SJSA1 (cell line): ENCODE data around the gene CLEC2A. TPM values are rescaled to one million over a fixed set of nuclear protein-coding genes. Genes with fewer than 3 reads are reported as not detected.

Source experiments
- DNase-seq, 2 experiments: peaks; one replicate each; pipeline ENCODE4 v3.0.0-alpha.2; 2015 to 2020; ENCODE audit warnings: low spot score in 2 of 2, low read depth in 1 of 2
- H3K27ac ChIP-seq: fragments of 250-450 bp; sonication (Bioruptor Pico); 2 replicates; pipeline ENCODE4 v1.5.1; 2020; ENCODE audit warnings: mild to moderate bottlenecking, moderate library complexity
- H3K27me3 ChIP-seq: fragments of 250-450 bp; sonication (Bioruptor Pico); replicated peaks from 2 replicates; pipeline ENCODE4 v1.5.1; 2020; ENCODE audit warnings: mild to moderate bottlenecking, moderate library complexity
- H3K36me3 ChIP-seq: fragments of 250-450 bp; sonication (Bioruptor Pico); 2 replicates; pipeline ENCODE4 v1.5.1; 2020; ENCODE audit warnings: mild to moderate bottlenecking
- H3K4me1 ChIP-seq: fragments of 250-450 bp; sonication (Bioruptor Pico); replicated peaks from 2 replicates; pipeline ENCODE4 v1.6.1; 2021; ENCODE audit warnings: mild to moderate bottlenecking
- H3K4me3 ChIP-seq: fragments of 250-450 bp; sonication (Bioruptor Pico); 2 replicates; pipeline ENCODE4 v1.5.1; 2020; ENCODE audit warnings: mild to moderate bottlenecking
- H3K9me3 ChIP-seq: fragments of 250-450 bp; sonication (Bioruptor Pico); replicated peaks from 2 replicates; pipeline ENCODE4 v1.5.1; 2020; ENCODE audit warnings: mild to moderate bottlenecking
- total RNA-seq: library from RNA; depleted of rRNA; stranded (reverse); fragments of >200 nt; shearing (Covaris generic); gene quantifications from 2 replicates; pipeline ENCODE4 v1.2.3, GENCODE V29; 2014

Gene CLEC2A
- total RNA-seq, 1 experiment from 2014 or later, result not detected

GRCh38 chr12:9951026-9951675, 19.0 kb upstream of the CLEC2A start:
- Histone ChIP-seq H3K4me1 (no peaks in the 10 kb centered on the region), H3K27ac (no peak overlapping the region), H3K4me3 (no peak overlapping the region), H3K36me3 (no peaks in the 10 kb centered on the region), H3K27me3 (peaks cover 6% of the 10 kb centered on the region), H3K9me3 (no peaks in the 10 kb centered on the region)
- DNase-seq, result no peak

DNA sequence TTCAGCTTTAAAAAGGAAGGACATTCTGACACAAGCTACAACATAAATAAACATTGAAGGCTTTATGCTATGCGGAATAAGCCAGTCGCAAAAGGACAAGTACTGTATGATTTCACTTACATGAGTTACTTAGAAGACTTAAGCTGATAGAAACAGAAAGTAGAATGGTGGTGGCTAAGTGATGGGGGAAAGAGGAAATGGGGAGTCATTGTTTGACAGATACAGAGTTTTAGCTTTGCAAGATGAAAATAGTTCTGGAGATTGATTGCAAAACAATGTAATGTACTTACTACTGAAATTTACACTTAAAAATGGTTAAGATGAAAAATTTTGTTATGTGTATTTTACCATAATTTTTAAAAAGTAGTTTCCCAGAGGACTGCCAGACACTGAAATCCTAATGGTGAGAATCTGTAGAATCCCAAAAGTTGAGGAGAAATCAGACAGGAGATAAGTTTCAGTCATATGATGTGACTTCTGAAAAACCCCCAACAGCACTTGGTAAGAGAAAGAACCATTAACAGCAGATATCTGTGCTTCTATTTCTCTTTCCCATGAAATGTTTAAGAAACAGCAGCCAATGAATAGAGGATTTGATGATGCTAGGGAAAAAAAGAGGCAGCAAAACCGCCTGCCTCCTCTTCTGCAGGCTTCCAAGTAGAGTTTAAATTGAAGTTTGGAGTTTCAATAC, 16.6 kb upstream of the CLEC2A start:
- Histone ChIP-seq H3K27ac (no peak overlapping the region), H3K36me3 (no peaks in the 10 kb centered on the region), H3K27me3 (peaks cover 6% of the 10 kb centered on the region), H3K9me3 (no peaks in the 10 kb centered on the region), H3K4me3 (no peak overlapping the region), H3K4me1 (no peaks in the 10 kb centered on the region)
- DNase-seq, result no peak

DNA sequence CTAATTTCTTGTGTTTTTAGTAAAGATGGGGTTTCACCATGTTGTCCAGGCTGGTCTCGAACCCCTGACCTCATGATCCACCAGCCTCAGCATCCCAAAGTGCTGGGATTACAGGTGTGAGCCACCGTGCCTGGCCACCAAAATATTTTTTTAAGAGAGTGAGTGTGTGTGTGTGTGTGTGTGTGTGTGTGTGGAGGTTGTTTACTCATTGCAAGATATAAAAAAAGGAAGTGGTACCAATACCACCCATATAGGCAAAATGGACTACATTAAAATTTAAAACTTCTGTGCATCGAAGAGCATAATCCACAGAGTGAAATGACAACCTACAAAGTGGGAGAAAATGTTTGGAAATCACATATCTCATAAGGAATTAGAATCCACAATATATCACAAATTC, 15.5 kb upstream of the CLEC2A start:
- no peak overlapping the region for H3K4me3 ChIP-seq
- H3K9me3 ChIP-seq, result no peaks in the 10 kb centered on the region
- H3K27me3 ChIP-seq, result peaks cover 10% of the 10 kb centered on the region
- no peaks in the 10 kb centered on the region for H3K36me3 ChIP-seq
- no peaks in the 10 kb centered on the region for H3K4me1 ChIP-seq
- DNase-seq, result no peak
- H3K27ac ChIP-seq, result no peak overlapping the region

DNA sequence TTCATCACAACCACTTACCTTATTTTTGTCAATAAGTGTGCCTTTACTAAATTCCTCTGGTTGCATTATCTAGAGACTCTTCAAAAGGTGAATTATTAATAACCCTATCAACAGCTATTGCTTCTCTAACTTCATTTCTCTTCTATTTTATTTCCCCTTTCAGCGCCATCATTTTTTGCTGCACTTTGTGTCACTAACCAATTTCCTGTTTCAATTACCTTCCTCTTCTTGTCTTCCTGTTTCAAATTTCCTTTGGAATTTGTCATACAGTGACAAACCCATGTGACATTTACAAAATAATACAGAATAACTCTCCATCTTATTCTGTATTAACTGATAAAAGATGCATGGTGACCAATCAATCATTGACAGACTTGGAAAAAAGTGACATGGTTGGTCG, 12.2 kb upstream of the CLEC2A start:
- no peaks in the 10 kb centered on the region for H3K4me1 ChIP-seq
- DNase-seq, result no peak
- no peak overlapping the region for H3K4me3 ChIP-seq
- H3K36me3 ChIP-seq, result no peaks in the 10 kb centered on the region
- peaks cover 20% of the 10 kb centered on the region for H3K27me3 ChIP-seq
- no peak overlapping the region for H3K27ac ChIP-seq
- no peaks in the 10 kb centered on the region for H3K9me3 ChIP-seq

DNA sequence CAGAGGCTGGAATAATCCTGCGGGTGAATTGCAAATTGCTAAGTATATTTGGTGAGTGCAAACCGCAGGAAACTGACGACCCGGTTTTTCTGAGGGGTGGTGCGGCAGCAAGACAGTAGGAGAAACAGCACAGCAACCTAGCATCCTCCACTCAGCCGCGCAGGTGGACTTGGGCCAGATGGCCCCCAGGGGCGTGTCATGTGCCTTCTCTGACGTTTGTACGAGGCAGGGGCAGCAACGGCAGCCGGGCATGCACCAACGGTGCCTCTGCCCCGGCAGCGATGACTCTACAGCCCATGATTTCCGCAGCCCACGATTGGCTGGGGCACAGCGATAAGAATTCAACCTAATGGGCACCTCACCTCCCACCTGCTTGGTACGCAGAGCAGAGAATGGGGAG, 11.1 kb upstream of the CLEC2A start:
- Histone ChIP-seq H3K27ac (no peak overlapping the region), H3K4me1 (no peaks in the 10 kb centered on the region), H3K27me3 (peaks cover 20% of the 10 kb centered on the region), H3K36me3 (no peaks in the 10 kb centered on the region), H3K4me3 (no peak overlapping the region), H3K9me3 (no peaks in the 10 kb centered on the region)
- no peak for DNase-seq

DNA sequence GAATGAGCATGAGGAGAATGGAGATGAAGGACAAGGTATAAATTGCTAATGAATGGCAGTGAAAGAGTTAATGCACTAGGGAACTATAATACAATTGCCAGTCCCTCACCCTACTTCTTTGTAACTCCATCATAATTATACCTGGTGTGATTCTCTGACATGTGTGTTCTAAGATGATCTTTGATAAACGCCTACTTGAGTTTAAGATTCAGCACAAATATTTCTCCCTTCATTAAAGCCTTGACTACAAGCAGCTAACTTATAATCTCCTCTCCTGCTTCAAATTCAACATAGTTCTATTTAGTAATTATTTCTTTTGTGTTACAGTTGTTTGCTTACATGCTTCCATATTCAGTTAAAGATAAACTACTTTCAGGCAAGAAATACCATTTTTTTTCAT, 9.7 kb upstream of the CLEC2A start:
- Histone ChIP-seq H3K36me3 (no peaks in the 10 kb centered on the region), H3K4me1 (no peaks in the 10 kb centered on the region), H3K27ac (no peak overlapping the region), H3K4me3 (no peak overlapping the region), H3K9me3 (no peaks in the 10 kb centered on the region), H3K27me3 (peaks cover 20% of the 10 kb centered on the region)
- DNase-seq, result no peak

GRCh38 chr12:9940375-9940774, 8.2 kb upstream of the CLEC2A start:
- Histone ChIP-seq H3K4me3 (no peak overlapping the region), H3K9me3 (no peaks in the 10 kb centered on the region), H3K4me1 (peaks cover 5% of the 10 kb centered on the region; the same call in 1 of the 2 replicates), H3K36me3 (no peaks in the 10 kb centered on the region), H3K27ac (no peak overlapping the region), H3K27me3 (peaks cover 20% of the 10 kb centered on the region)
- no peak for DNase-seq

DNA sequence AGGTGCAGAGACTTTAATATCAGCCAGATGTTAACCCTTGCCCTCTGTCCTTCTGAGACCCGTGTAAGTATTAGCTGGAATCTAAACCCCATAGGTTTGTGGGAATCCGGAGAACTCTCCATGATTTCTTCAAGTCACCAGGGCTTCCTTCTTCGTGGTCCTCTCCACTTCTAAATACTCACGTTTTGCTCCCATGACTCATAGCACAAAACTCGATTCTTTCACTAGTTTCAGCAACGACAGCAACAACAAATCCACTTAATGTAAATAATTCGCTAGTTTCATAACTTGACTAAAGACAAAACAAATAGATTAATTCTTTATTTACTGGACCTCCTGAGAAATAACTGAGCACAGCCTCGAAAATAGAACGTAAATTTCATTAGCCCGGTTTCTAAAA, 4.4 kb upstream of the CLEC2A start:
- H3K4me1 ChIP-seq, result peaks cover 5% of the 10 kb centered on the region; the same call in 1 of the 2 replicates
- no peaks in the 10 kb centered on the region for H3K36me3 ChIP-seq
- no peak overlapping the region for H3K4me3 ChIP-seq
- peaks cover 13% of the 10 kb centered on the region; the same call in 1 of the 2 replicates for H3K27me3 ChIP-seq
- DNase-seq, result no peak
- no peaks in the 10 kb centered on the region for H3K9me3 ChIP-seq
- no peak overlapping the region for H3K27ac ChIP-seq

DNA sequence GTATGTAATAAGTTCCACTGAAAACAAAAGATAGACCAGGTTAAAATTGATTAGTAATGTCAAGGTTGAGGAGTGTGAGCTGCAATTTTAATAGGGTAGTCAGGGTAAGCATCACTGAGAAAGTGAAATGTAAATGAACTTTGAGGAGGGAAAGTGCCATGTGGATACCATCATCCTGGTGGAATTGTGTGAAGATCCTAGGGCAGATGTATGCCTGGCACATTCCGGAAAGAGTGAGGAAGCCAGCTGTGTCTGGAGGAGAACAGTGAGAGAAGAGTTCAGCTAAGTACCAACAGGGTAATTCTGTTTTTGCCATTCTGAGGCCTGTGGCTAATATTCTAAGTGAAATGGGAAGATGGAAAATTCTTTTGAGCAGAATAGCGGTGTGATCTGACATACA, 2.9 kb upstream of the CLEC2A start:
- H3K9me3 ChIP-seq, result no peaks in the 10 kb centered on the region
- peaks cover 5% of the 10 kb centered on the region; the same call in 1 of the 2 replicates for H3K4me1 ChIP-seq
- DNase-seq, result no peak
- H3K36me3 ChIP-seq, result no peaks in the 10 kb centered on the region
- no peak overlapping the region for H3K27ac ChIP-seq
- 0 out of 2 replicates have a peak, but pooled peaks cover 2% of the 10 kb centered on the region for H3K27me3 ChIP-seq
- H3K4me3 ChIP-seq, result no peak overlapping the region

DNA sequence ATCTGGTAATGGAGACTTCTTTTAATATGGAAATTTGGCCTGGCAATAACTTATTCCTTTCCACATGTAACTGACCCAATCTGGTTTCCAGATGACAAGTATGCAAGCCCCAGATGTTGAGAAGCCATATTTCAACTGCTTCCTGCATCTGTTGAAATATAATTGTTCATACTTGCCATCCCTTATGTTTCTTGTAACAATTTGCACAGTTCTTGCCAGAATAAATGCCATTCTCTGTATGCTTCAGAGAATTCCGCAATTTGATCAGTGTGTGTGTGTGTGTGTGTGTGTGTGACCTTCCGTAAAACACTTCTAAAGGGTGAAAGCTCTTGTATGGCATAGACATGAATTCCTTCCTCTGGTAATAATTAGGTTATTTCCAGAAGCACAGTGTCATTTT, 1.8 kb upstream of the CLEC2A start:
- Histone ChIP-seq H3K9me3 (no peaks in the 10 kb centered on the region), H3K27me3 (0 out of 2 replicates have a peak, but pooled peaks cover 2% of the 10 kb centered on the region), H3K4me1 (peaks cover 5% of the 10 kb centered on the region; the same call in 1 of the 2 replicates), H3K27ac (no peak overlapping the region), H3K4me3 (no peak overlapping the region), H3K36me3 (no peaks in the 10 kb centered on the region)
- DNase-seq, result no peak

DNA sequence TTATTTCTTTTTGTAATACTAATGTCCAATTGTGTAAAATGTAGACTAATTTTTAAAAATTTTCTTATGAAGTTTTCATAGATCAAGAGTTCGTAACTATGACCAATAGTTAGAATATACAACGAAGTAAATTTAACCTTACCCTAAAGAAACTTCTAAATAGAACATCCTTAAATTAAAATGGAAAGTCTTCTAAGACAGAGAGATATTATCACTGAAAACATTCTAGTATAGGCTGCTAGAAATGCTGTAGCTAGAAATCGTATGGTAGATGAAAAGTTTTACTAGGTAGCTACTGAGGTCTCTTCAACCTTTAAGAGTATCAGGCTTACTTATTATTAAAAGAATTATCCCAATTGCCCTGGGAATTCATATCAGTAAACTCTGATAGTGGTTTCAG, 925 bp downstream of the CLEC2A start:
- Histone ChIP-seq H3K36me3 (no peaks in the 10 kb centered on the region), H3K4me1 (no peaks in the 10 kb centered on the region), H3K9me3 (no peaks in the 10 kb centered on the region), H3K27me3 (peaks cover 2% of the 10 kb centered on the region; the same call in 1 of the 2 replicates), H3K27ac (no peak overlapping the region), H3K4me3 (no peak overlapping the region)
- DNase-seq, result no peak

DNA sequence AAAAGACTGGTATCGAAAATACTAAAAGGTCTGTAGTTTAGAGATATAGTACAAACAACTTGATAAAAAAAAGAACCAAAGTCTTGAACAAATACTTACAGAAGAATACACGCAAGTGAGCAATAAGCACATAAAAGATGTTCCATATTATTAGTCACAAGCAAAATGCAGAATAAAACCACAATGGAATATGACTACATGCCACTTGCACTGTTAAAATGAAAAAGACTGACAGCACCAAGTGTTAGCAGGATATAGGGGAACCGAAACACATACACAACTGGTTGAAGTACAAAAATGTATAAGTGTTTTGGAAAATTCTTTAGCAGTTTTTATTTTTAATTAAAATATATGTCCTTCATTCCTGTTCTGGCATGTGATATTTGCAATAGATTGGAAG, 3.6 kb downstream of the CLEC2A start:
- H3K4me1 ChIP-seq, result no peaks in the 10 kb centered on the region
- no peaks in the 10 kb centered on the region for H3K36me3 ChIP-seq
- H3K9me3 ChIP-seq, result no peaks in the 10 kb centered on the region
- H3K27me3 ChIP-seq, result peaks cover 2% of the 10 kb centered on the region; the same call in 1 of the 2 replicates
- no peak overlapping the region for H3K27ac ChIP-seq
- no peak overlapping the region for H3K4me3 ChIP-seq
- DNase-seq, result no peak

DNA sequence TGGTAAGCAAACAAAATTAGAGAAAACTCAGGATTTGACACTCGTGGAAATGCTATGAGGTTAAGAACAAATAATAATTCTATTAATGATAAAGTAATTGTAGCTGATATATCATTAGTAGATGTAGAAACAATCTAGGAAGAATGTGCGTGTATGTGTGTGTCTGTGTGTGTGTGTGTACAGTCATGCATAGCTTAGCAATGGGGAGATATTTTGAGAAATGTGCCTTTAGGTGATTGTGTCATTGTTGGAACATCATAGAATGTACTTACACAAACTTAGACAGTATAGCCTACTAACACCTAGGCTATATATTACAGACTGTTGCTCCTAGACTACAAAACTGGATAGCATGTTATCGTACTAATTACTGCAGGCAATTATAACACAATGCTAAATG, 5.3 kb downstream of the CLEC2A start:
- H3K4me1 ChIP-seq, result no peaks in the 10 kb centered on the region
- no peak overlapping the region for H3K27ac ChIP-seq
- no peak overlapping the region for H3K4me3 ChIP-seq
- no peaks in the 10 kb centered on the region for H3K36me3 ChIP-seq
- H3K9me3 ChIP-seq, result no peaks in the 10 kb centered on the region
- DNase-seq, result no peak
- peaks cover 2% of the 10 kb centered on the region; the same call in 1 of the 2 replicates for H3K27me3 ChIP-seq

DNA sequence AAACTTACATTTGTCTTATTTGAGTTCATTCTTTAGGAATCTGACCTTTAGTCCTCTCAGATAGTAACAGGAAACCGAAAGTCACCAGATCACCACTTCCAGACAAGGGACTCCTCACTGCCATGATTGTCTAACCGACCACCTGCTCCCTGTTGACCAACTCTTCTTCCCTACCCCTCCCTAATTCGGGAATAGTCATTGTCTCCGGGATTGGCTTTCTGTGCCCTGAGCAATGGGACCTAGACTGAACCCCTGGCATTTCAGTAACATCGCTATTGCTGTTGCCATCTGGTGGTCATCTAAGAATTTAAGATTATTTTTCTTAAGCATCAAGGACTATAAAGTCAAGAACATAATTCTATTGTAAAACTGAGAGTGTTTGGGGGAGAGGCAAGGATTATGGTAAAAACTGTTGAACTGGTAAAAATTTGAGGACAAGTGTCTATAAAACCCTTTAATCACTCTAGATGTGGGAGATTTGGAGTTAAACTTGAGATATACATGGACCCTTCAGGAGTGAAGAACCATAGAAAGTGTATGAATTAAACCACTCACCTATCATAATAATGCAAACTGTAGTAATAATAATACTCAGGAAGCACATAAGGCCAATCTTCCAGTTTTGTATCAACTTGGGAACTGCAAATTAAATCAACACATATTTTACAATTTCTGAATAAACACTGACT, 6.3 kb downstream of the CLEC2A start:
- H3K4me1 ChIP-seq, result no peaks in the 10 kb centered on the region
- H3K36me3 ChIP-seq, result no peaks in the 10 kb centered on the region
- H3K9me3 ChIP-seq, result no peaks in the 10 kb centered on the region
- no peak overlapping the region for H3K4me3 ChIP-seq
- H3K27me3 ChIP-seq, result no peaks in the 10 kb centered on the region; the same call in 1 of the 2 replicates
- peak in 1 of 2 experiments; percentile 48 for DNase-seq
- H3K27ac ChIP-seq, result no peak overlapping the region
